Panc1 (cell line): ENCODE data around the gene BORCS8. TPM values are rescaled to one million over a fixed set of nuclear protein-coding genes. Genes with fewer than 3 reads are reported as not detected.
"Not testable (repeated sequence)": the region's sequence is repeated elsewhere in the genome, so short reads cannot be mapped to it uniquely, and the experiment has no call there.

ENCODE experiments used
- ATAC-seq: fragments of 200-7000 bp; cut with Tn5 transposase; 2 replicates; pipeline ENCODE4 v1.9.1; 2020; ENCODE audit warnings: mild to moderate bottlenecking, moderate library complexity
- BruUV-seq: library from RNA; stranded (reverse); fragments of 400-500 nt; replicated peaks from 2 replicates; lab custom pipeline; 2021; lab: Mats Ljungman, UMichigan
- CTCF ChIA-PET: fragments of 300-600 bp; sonication (Branson Sonifier 250); formaldehyde crosslinking; loops from one replicate; lab custom pipeline; 2022; ENCODE audit warnings: antibody characterized with exemption; lab: Charles Lee
- POLR2A ChIA-PET: fragments of 300-600 bp; sonication (Branson Sonifier 250); formaldehyde crosslinking; loops from one replicate; lab custom pipeline; 2022; ENCODE audit warnings: antibody characterized with exemption; lab: Charles Lee
- DNase-seq: peaks from one replicate; pipeline ENCODE4 v3.0.0-alpha.2; 2010; ENCODE audit warnings: low read depth, low spot score
- H3K27ac ChIP-seq: 2 replicates; pipeline ENCODE4 v1.5.1; 2011; ENCODE audit warnings: mild to moderate bottlenecking, low read length, inconsistent platforms
- H3K27me3 ChIP-seq: fragments of 200-500 bp; sonication (Bioruptor generic); 2 replicates; pipeline ENCODE4 v1.6.0; 2014; ENCODE audit warnings: low read length, inconsistent platforms; ENCODE audit not compliant: control insufficient read depth, insufficient read depth
- H3K36me3 ChIP-seq: fragments of 200-500 bp; sonication (Bioruptor generic); 2 replicates; pipeline ENCODE4 v1.5.1; 2014; ENCODE audit warnings: inconsistent platforms, mild to moderate bottlenecking, low read length, moderate library complexity; ENCODE audit not compliant: control insufficient read depth, insufficient read depth
- H3K4me1 ChIP-seq: 2 replicates; pipeline ENCODE4 v1.5.1; 2011; ENCODE audit warnings: inconsistent platforms, mild to moderate bottlenecking, low read length, moderate library complexity; ENCODE audit not compliant: control insufficient read depth, insufficient read depth
- H3K4me3 ChIP-seq, 2 experiments: 2 replicates each; pipeline ENCODE4 v1.5.1; 2011 to 2012; ENCODE audit warnings: low read depth in 2 of 2, low read length in 2 of 2, mild to moderate bottlenecking in 2 of 2, inconsistent platforms in 1 of 2, moderate library complexity in 1 of 2
- H3K9me3 ChIP-seq: fragments of 200-500 bp; sonication (Bioruptor generic); 2 replicates; pipeline ENCODE4 v1.5.1; 2014; ENCODE audit warnings: low read depth, mild to moderate bottlenecking, inconsistent platforms, low read length, moderate library complexity; ENCODE audit not compliant: control insufficient read depth, insufficient read depth
- POLR2AphosphoS5 ChIP-seq: IDR thresholded peaks from 2 replicates; pipeline ENCODE4 v1.6.1; 2012; ENCODE audit warnings: mild to moderate bottlenecking, low read depth, low read length, moderate library complexity
- SIN3A ChIP-seq: IDR thresholded peaks from 2 replicates; pipeline ENCODE4 v1.6.1; 2012; ENCODE audit warnings: low read depth, mild to moderate bottlenecking, low read length, moderate library complexity, borderline replicate concordance; ENCODE audit not compliant: insufficient read depth
- TCF7L2 ChIP-seq: IDR thresholded peaks from 2 replicates; pipeline ENCODE4 v1.6.1; 2011; ENCODE audit warnings: mild to moderate bottlenecking, low read depth, low read length, inconsistent platforms
- in situ Hi-C: cut with HindIII; loops from 2 replicates; pipeline ENCODE4 v1.10.0; 2016; ENCODE audit warnings: low sequenced_read_pairs, low pct_unique_long_range_greater_than_20kb
- intact Hi-C: fragments of 100-400 bp; cut with micrococcal nuclease; formaldehyde crosslinking; loops from one replicate; pipeline ENCODE4 v1.10.0; 2022; ENCODE audit not compliant: unreplicated experiment
- total RNA-seq: library from RNA; stranded (reverse); gene quantifications from one replicate; pipeline ENCODE4 v1.2.1, GENCODE V29; 2021; ENCODE audit not compliant: unreplicated experiment
- TF ChIP-seq, protein P1 (sequence below), 2 experiments: IDR thresholded peaks; 2 replicates each; pipeline ENCODE4 v1.6.1; 2011 to 2012; ENCODE audit warnings: low read depth in 2 of 2, control low read depth in 1 of 2, low read length in 1 of 2, mild to moderate bottlenecking in 1 of 2, moderate library complexity in 1 of 2; ENCODE audit not compliant: insufficient read depth in 1 of 2
- TF ChIP-seq, protein P2 (sequence below): fragments of 450-650 bp; IDR thresholded peaks from 2 replicates; pipeline ENCODE4 v1.5.1; 2017; ENCODE audit warnings: mild to moderate bottlenecking

Gene BORCS8
- total RNA-seq, 1 experiment from 2014 or later, result 37.8 TPM

DNA sequence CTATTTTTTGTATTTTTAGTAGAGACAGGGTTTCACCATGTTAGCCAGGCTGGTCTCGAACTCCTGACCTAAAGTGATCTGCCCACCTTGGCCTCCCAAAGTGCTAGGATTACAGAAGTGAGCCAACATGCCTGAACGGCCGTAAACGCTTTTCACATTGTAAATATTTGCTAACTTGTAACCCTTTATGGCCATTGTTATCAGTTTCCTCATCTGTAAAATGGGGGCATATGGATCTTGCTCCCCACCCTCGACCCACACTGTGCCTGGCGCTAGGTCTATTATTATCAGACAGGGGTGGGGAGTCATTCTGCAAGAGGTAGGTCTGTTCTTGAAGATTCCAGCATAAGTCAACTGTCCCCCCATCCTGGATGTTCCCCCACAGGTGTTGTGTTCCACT is 31.7 kb upstream of the BORCS8 start:
- BruUV-seq, result no TSS peak
- H3K36me3 ChIP-seq, result no peaks in the 10 kb centered on the region
- ATAC-seq (no peak), DNase-seq (no peak)
- no peak overlapping the region for H3K4me3 ChIP-seq
- H3K4me1 ChIP-seq, result peaks cover 4% of the 10 kb centered on the region; the same call in 1 of the 2 replicates
- no peaks in the 10 kb centered on the region for H3K9me3 ChIP-seq
- intact Hi-C loops, result no loop called here
- H3K27ac ChIP-seq, result no peak overlapping the region
- POLR2A ChIA-PET, result no interaction called here
- TF ChIP-seq POLR2AphosphoS5 (no peak), SIN3A (no peak), TCF7L2 (no peak)
- TF ChIP-seq, protein P1, sequence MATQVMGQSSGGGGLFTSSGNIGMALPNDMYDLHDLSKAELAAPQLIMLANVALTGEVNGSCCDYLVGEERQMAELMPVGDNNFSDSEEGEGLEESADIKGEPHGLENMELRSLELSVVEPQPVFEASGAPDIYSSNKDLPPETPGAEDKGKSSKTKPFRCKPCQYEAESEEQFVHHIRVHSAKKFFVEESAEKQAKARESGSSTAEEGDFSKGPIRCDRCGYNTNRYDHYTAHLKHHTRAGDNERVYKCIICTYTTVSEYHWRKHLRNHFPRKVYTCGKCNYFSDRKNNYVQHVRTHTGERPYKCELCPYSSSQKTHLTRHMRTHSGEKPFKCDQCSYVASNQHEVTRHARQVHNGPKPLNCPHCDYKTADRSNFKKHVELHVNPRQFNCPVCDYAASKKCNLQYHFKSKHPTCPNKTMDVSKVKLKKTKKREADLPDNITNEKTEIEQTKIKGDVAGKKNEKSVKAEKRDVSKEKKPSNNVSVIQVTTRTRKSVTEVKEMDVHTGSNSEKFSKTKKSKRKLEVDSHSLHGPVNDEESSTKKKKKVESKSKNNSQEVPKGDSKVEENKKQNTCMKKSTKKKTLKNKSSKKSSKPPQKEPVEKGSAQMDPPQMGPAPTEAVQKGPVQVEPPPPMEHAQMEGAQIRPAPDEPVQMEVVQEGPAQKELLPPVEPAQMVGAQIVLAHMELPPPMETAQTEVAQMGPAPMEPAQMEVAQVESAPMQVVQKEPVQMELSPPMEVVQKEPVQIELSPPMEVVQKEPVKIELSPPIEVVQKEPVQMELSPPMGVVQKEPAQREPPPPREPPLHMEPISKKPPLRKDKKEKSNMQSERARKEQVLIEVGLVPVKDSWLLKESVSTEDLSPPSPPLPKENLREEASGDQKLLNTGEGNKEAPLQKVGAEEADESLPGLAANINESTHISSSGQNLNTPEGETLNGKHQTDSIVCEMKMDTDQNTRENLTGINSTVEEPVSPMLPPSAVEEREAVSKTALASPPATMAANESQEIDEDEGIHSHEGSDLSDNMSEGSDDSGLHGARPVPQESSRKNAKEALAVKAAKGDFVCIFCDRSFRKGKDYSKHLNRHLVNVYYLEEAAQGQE (IDR thresholded peaks at IDR 0.05; ENCODE audit: insufficient read depth in 1 of 2, low read depth in 2 of 2, low read length in 1 of 2), result no peak
- TF ChIP-seq, protein P2, sequence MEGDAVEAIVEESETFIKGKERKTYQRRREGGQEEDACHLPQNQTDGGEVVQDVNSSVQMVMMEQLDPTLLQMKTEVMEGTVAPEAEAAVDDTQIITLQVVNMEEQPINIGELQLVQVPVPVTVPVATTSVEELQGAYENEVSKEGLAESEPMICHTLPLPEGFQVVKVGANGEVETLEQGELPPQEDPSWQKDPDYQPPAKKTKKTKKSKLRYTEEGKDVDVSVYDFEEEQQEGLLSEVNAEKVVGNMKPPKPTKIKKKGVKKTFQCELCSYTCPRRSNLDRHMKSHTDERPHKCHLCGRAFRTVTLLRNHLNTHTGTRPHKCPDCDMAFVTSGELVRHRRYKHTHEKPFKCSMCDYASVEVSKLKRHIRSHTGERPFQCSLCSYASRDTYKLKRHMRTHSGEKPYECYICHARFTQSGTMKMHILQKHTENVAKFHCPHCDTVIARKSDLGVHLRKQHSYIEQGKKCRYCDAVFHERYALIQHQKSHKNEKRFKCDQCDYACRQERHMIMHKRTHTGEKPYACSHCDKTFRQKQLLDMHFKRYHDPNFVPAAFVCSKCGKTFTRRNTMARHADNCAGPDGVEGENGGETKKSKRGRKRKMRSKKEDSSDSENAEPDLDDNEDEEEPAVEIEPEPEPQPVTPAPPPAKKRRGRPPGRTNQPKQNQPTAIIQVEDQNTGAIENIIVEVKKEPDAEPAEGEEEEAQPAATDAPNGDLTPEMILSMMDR, result no peak
- CTCF ChIA-PET, result no interaction called here
- H3K27me3 ChIP-seq, result no peaks in the 10 kb centered on the region
- in situ Hi-C loops, result no loop called here

DNA sequence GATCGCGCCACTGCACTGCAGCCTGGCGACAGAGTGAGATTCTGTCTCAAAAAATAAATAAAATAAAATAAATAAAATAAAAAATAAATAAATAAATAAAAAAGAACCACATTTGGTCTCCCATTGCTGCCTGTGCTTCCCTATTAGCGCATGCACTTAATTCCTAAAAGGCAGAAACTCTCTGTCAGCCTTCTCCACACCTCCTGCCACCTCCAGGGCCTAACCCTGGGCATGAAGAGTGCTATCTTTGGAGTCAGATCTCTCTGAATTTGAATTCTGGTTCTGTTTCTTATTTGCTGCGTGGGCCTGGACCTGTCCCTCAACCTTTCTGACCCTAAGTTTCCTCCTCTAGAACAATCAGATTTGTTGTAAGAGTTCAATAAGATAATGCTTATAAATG is 31.1 kb upstream of the BORCS8 start:
- Histone ChIP-seq H3K36me3 (no peaks in the 10 kb centered on the region), H3K27ac (no peak overlapping the region), H3K4me1 (peaks cover 4% of the 10 kb centered on the region; the same call in 1 of the 2 replicates), H3K27me3 (no peaks in the 10 kb centered on the region), H3K9me3 (no peaks in the 10 kb centered on the region), H3K4me3 (no peak overlapping the region)
- in situ Hi-C loops, result no loop called here
- ChIA-PET POLR2A (no interaction called here), CTCF (no interaction called here)
- TF ChIP-seq POLR2AphosphoS5, result no peak
- TF ChIP-seq SIN3A, result no peak
- TF ChIP-seq, protein P2, result no peak
- TF ChIP-seq TCF7L2, result no peak
- TF ChIP-seq, protein P1 (IDR thresholded peaks at IDR 0.05; ENCODE audit: insufficient read depth in 1 of 2, low read depth in 2 of 2, low read length in 1 of 2), result no peak
- DNase-seq, result no peak
- BruUV-seq, result no TSS peak
- intact Hi-C loops, result no loop called here
- no peak for ATAC-seq

DNA sequence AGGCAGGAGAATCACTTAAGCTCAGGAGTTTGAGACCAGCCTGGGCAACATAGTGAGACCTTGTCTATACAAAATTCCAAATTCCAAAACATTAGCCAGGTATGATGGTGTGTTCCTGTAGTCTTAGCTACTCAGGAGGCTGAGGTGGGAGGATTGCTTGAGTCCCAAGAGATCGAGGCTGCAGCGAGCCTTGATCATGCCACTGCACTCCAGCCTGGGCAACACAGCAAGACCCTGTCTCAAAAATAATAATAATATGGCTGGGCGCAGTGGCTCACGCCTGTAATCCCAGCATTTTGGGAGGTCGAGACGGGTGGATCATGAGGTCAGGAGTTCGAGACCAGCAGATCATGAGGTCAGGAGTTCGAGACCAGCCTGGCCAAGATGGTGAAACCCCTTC is 29.0 kb upstream of the BORCS8 start:
- intact Hi-C loops, H3K4me3 ChIP-seq, H3K27me3 ChIP-seq, BruUV-seq, H3K27ac ChIP-seq, H3K4me1 ChIP-seq, H3K9me3 ChIP-seq, DNase-seq, POLR2A ChIA-PET, ATAC-seq, in situ Hi-C loops, H3K36me3 ChIP-seq: not testable (repeated sequence)
- CTCF ChIA-PET, result interaction anchor here (0.6 kb wide), 1 partner anchor 124 kb away, joined by 9 read pairs; no protein-coding TSS in a partner anchor
